HEK293T (cell line): ENCODE measurements around the gene TMEM151B.

Experiments used
- FOXA1 ChIP-seq: fragments of 450-650 bp; IDR thresholded peaks from 2 replicates; pipeline ENCODE4 v1.6.1; 2016; ENCODE audit warnings: mild to moderate bottlenecking
- SP1 ChIP-seq: fragments of 450-650 bp; IDR thresholded peaks from 2 replicates; pipeline ENCODE4 v1.6.1; 2017
- SUZ12 ChIP-seq: fragments of 450-650 bp; IDR thresholded peaks from 2 replicates; pipeline ENCODE4 v1.6.1; 2016; ENCODE audit warnings: mild to moderate bottlenecking

DNA sequence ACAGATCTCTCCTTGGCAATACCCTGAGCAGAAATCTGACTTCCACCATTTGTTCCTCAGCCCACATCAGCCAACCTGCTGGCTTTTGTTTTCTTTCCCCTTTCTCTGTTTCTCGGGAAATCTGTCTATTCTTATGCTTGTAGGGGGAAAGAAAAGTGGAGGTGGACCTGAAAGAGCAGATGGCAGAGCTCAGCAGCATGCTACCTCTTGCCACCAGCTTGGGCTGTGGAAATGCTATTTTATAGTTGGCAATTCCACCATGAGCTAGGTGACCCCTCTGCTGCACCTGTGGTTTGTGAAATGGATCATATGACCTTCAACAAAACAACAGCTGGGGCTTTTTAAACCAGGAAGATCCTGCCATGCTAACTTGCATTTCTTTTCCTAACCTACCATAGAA is 65.4 kb downstream of the TMEM151B start:
- no peak for TF ChIP-seq SUZ12
- no peak for TF ChIP-seq FOXA1
- TF ChIP-seq SP1: no peak
